ENCODE results near the gene ARHGAP15.

DNA sequence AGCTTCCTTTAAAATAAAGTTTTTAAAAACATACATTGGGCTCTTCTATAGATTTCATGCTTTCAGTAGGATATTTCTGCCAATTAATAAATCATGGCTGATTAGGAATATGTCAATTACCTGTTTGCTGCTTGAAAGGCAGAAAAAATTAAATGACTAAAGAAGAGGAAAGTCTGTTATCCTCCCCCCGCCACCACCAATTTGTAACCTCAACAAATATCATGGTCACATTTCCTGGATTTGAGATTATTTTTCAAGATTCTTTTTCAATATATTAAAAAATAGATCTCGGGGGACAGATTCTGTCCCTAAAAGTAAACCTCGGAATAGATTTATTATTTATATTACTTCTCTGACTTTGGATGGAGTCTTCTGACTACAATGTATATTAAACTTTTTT is 125.9 kb downstream of the ARHGAP15 start:
- TF ChIP-seq EZH2phosphoT487 (conservative IDR thresholded peaks at IDR 0.05; ENCODE audit: low read length) (no peak), CTCF (IDR thresholded peaks at IDR 0.05; ENCODE audit: insufficient read depth, low read length, poor library complexity, severe bottlenecking) (no peak)

Data from SU-DHL-6 (cell line).